RWPE1 (cell line): Measurements from ENCODE around the gene TMEM198.
A peak's percentile ranks its signal among the peaks of the same experiment; 100 is the strongest.

Experiments used
- CTCF ChIA-PET: fragments of 350-600 bp; sonication (Branson Sonifier 250); formaldehyde crosslinking; extraction: SDS; loops from one replicate; lab custom pipeline; 2021; lab: Yijun Ruan, JAX
- POLR2A ChIA-PET: fragments of 400-600 bp; formaldehyde crosslinking; extraction: SDS; loops from one replicate; lab custom pipeline; 2020; ENCODE audit warnings: antibody characterized with exemption; ENCODE audit not compliant: low non-redundant PET; lab: Yijun Ruan, JAX
- DNase-seq: peaks from one replicate; pipeline ENCODE4 v3.0.0; 2012; ENCODE audit warnings: low spot score
- H3K27ac ChIP-seq: fragments of 450-650 bp; 2 replicates; pipeline ENCODE4 v1.5.1; 2017
- CTCF ChIP-seq: fragments of 450-650 bp; conservative IDR thresholded peaks from 2 replicates; pipeline ENCODE4 v1.5.1; 2017; ENCODE audit warnings: low read depth, mild to moderate bottlenecking

The TMEM198 gene

GRCh38 chr2:219502618-219503017 lies 41.2 kb upstream of the TMEM198 start:
- no peak for TF ChIP-seq CTCF
- no peak for DNase-seq
- POLR2A ChIA-PET, result no interaction called here
- H3K27ac ChIP-seq, result no peak overlapping the region
- CTCF ChIA-PET, result no interaction called here

- no peak overlapping the region for H3K27ac ChIP-seq
- no peak for DNase-seq
- ChIA-PET CTCF (no interaction called here), POLR2A (no interaction called here)
- no peak for TF ChIP-seq CTCF
Observed at GRCh38 chr2:219505585-219505984, 38.2 kb upstream of the TMEM198 start.

- CTCF ChIA-PET, result interaction anchor here (0.9 kb wide), 1 partner anchor 47 kb away, joined by 4 read pairs; no protein-coding TSS in a partner anchor
- peak overlapping the region; percentile 25; the same call in 1 of the 2 replicates for H3K27ac ChIP-seq
- POLR2A ChIA-PET, result no interaction called here
- no peak for DNase-seq
- TF ChIP-seq CTCF, result no peak
Observed at GRCh38 chr2:219506153-219506801, 37.6 kb upstream of the TMEM198 start.

- ChIA-PET CTCF (interaction anchor here (0.9 to 3.6 kb wide), 2 partner anchors 22 to 47 kb away, joined by 4 to 26 read pairs; no protein-coding TSS in a partner anchor), POLR2A (interaction anchor here (1.1 kb wide), 1 partner anchor 8 kb away, joined by 4 read pairs; the partner anchor contains the start of gene GMPPA)
- no peak for TF ChIP-seq CTCF
- peak overlapping the region; percentile 25; the same call in 1 of the 2 replicates for H3K27ac ChIP-seq
- DNase-seq, result no peak
Observed at GRCh38 chr2:219506802-219507526, 36.9 kb upstream of the TMEM198 start.

GRCh38 chr2:219507581-219508443 lies 36.0 kb upstream of the TMEM198 start:
- ChIA-PET POLR2A (interaction anchor here (0.6 to 1.1 kb wide), 2 partner anchors 9 to 73 kb away, joined by 3 to 4 read pairs; partner anchors contain the start of genes GMPPA and SPEG), CTCF (interaction anchor here (0.5 to 3.6 kb wide), 6 partner anchors 8 to 1217 kb away, joined by 3 to 26 read pairs (median 6); partner anchors contain the start of gene GMPPA)
- H3K27ac ChIP-seq, result no peak overlapping the region
- no peak for DNase-seq
- TF ChIP-seq CTCF, result no peak

GRCh38 chr2:219508444-219508734 lies 35.4 kb upstream of the TMEM198 start:
- CTCF ChIA-PET, result interaction anchor here (1.0 to 3.6 kb wide), 4 partner anchors 8 to 68 kb away, joined by 3 to 26 read pairs (median 11); partner anchors contain the start of gene GMPPA
- no peak for DNase-seq
- no peak overlapping the region for H3K27ac ChIP-seq
- TF ChIP-seq CTCF, result no peak
- POLR2A ChIA-PET, result interaction anchor here (1.1 kb wide), 1 partner anchor 10 kb away, joined by 4 read pairs; the partner anchor contains the start of gene GMPPA
